GM12873 (cell line): ENCODE data around the gene LRRC46.

Experiments
- TF ChIP-seq, protein P1 (sequence below): IDR thresholded peaks from 2 replicates; pipeline ENCODE4 v1.5.1; 2012; ENCODE audit warnings: low read depth, mild to moderate bottlenecking, moderate library complexity, low read length, control low read depth; ENCODE audit not compliant: insufficient read depth; ENCODE audit errors: missing control alignments

The LRRC46 gene

DNA sequence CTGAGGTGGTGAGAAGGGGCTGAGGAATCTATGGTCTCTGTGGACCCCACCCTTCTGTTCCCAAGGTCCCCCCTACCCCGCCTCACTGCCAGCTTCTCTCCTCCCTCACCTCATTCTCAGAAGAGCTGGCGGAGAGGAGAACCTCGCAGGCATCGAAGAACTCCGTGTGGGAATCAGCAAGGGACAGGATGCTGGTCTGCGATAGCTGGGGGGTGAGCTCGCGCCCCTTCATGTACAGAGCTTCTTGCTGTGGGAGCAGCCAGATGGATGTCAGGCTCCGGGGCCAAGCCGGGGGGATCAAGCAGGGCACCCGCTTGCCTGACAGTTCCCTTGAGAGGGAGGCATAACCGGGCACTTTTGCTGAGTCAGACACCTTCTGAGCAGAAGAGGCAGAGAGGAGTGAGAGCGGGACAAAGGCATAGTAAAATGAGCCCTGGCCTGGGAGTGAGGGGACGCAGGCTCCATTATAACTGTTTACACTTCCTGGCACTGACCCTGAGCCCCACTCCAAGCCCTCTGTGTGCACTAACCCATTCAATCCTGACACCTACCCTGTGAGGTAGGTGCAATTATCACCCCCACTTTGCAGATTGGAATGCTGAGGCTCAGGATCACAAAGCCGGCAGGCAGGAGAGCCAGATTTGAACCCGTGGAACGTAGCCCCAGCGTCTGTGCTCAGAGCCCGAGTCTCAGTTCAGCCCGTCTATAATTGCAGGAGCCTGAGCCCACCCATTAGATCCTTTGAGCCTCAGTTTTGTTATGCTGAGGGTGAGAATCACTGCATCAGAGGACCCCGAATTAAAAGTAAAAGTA is 16.2 kb upstream of the LRRC46 start:
- TF ChIP-seq, protein P1, sequence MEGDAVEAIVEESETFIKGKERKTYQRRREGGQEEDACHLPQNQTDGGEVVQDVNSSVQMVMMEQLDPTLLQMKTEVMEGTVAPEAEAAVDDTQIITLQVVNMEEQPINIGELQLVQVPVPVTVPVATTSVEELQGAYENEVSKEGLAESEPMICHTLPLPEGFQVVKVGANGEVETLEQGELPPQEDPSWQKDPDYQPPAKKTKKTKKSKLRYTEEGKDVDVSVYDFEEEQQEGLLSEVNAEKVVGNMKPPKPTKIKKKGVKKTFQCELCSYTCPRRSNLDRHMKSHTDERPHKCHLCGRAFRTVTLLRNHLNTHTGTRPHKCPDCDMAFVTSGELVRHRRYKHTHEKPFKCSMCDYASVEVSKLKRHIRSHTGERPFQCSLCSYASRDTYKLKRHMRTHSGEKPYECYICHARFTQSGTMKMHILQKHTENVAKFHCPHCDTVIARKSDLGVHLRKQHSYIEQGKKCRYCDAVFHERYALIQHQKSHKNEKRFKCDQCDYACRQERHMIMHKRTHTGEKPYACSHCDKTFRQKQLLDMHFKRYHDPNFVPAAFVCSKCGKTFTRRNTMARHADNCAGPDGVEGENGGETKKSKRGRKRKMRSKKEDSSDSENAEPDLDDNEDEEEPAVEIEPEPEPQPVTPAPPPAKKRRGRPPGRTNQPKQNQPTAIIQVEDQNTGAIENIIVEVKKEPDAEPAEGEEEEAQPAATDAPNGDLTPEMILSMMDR, result no peak

DNA sequence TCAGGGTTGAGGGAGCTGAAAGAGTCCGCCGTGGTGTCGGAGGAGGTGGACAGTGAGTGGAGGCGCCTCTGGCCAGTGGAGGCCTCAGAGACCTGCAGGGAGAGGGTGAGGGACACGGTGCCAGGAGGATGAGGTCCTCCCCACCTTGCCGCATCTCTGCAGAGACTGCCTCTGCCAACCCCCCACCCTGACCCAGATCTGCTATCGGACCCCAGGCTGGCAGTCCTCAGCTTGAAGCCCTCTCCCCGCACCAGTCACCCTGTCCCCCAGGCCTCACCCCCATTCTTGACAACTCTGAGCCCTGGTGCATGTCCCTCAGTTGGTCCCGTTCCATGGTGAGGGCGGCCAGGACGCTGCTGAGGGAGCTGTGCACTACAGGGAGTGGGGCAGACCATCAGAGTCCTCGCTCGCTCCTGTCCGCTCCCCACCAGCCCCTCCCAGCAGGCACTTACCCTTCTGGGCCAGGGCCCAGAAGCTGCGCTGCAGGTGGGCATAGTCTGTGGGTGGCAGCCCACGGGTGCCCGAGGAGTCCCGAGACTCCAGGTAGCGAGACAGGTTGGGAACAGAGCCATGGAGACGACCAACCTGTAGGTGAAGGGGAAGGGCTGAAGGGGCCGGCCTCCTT is 15.2 kb upstream of the LRRC46 start:
- TF ChIP-seq, protein P1, result no peak

DNA sequence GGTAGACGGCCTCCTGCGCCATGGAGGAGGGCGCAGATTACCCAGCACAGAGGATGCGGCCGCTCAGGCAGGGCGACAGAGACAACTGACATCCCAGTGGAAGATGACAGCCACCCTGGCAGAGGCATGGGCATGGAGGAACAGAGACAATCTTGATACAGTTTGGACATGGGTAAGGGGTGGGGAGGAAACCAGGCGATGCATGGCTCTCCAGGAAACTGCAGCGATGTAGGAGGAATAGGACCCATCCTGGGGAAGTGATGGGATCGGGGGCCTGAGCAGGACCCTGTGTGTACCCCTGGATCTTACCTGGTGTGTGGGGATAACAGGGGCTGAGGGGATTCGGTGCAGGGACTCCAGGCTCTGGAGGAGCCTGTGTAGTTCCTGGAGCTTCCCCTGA is 14.5 kb upstream of the LRRC46 start:
- TF ChIP-seq, protein P1, result no peak

DNA sequence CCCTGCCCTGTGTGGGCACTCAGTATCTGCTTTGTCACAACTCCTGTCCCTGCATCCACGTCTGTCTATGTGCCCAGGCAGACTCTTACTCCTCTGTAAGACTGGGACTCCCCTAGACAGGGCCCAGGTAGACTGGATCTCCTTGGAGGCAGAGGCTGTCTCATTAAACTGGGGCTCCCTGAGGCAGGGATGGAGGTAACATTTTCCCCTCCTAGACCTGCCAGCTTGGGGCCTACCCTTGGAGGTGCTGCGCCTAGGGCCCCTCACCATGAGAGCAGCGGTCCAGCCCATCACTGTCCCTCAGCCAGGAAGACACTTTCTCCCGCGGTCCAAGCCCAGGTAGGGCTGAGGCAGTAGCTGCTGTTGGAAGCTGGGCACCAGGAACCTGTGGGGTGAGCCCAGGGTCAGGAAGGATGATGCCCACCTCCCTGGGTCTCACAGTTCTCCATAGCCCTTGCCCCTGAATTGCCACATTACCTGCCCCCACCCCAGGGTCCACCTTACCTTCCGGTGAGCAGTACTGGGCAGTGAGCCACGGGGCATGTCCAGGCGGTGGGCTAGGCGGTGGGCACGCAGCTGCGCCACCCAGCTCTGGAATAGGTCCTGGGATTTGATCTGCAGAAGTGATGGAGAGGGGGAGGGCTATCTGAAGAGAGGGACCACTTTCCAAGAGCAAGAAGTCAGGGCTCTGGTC is 13.3 kb upstream of the LRRC46 start:
- TF ChIP-seq, protein P1, result no peak

DNA sequence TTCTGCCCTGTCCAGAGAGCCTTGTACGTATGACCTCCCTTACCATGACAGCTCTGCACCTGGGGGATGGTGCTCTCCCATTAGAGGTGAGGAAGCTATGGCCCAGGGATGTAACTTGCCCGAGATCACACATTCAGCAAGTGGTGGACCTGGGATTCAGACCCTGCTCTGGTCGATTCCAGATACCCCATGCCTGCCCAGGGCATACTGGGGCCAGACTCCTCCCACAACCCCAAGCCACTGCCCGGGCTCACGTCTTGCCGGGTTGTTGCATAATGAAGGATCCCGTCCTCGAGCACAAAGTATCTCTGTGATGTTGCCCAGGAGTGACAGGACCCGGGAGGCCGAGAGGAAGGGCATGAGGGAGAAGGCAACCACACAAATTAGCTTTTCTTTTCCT is 12.0 kb upstream of the LRRC46 start:
- TF ChIP-seq, protein P1, result no peak

DNA sequence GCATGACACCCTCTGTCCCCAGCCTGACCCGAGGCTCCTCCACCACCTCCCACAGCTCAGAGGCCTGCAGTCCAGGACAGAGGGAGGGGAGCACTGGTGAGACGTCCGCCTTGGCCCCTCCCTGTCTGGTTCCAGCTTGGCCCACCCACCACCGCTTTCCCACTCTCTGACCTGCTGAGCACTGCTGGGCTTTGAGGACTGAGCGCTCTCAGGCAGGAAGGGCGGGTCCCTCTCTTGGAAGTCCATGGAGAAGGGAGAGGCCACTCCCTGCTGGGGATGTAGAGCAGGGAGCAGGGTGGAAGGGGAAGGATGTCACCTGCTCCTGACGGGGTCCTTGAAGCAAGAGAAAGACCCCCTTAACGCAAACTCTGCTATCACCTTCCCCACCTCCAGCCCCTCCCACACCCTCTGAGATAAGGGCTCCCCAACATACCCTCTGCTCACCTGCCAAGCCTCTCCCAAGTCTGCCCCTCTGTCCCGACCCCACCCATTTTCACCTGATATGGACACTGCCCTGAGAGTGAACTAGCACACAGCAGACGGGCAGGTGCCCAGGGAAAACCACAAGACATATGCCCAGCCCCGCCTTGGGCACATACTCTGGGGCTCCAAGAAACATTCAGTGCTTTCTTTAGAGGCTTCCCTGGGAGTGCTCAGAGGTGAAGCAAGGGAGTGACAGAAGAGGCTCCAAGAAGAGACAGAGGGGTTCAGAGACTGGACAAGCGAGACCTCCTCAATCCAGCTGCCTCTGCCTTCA is 11.3 kb upstream of the LRRC46 start:
- TF ChIP-seq, protein P1, result no peak
